Measurements from ENCODE around the gene FOXC1. TPM values are rescaled to one million over a fixed set of nuclear protein-coding genes. Genes with fewer than 3 reads are reported as not detected.
A peak's percentile ranks its signal among the peaks of the same experiment; 100 is the strongest.

The FOXC1 gene
- total and polyA plus RNA-seq, 2 of the 13 experiments (the other 11 are each of a cell fraction or from before 2014, with no cell fraction given) = 0.44 to 0.55 TPM

DNA sequence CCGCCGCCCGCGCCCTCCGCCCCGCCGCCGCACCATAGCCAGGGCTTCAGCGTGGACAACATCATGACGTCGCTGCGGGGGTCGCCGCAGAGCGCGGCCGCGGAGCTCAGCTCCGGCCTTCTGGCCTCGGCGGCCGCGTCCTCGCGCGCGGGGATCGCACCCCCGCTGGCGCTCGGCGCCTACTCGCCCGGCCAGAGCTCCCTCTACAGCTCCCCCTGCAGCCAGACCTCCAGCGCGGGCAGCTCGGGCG is 1.5 kb downstream of the FOXC1 start (continued):
- no peak for TF ChIP-seq HIC2 (CRISPR knock-in tag; IDR thresholded peaks at IDR 0.05; ENCODE audit: low read depth)
- TF ChIP-seq RAD21 (CRISPR knock-in tag; IDR thresholded peaks at IDR 0.05) = no peak
- TF ChIP-seq ZNF777 (CRISPR knock-in tag; IDR thresholded peaks at IDR 0.05) = peak; percentile 99
- TF ChIP-seq, protein P1, sequence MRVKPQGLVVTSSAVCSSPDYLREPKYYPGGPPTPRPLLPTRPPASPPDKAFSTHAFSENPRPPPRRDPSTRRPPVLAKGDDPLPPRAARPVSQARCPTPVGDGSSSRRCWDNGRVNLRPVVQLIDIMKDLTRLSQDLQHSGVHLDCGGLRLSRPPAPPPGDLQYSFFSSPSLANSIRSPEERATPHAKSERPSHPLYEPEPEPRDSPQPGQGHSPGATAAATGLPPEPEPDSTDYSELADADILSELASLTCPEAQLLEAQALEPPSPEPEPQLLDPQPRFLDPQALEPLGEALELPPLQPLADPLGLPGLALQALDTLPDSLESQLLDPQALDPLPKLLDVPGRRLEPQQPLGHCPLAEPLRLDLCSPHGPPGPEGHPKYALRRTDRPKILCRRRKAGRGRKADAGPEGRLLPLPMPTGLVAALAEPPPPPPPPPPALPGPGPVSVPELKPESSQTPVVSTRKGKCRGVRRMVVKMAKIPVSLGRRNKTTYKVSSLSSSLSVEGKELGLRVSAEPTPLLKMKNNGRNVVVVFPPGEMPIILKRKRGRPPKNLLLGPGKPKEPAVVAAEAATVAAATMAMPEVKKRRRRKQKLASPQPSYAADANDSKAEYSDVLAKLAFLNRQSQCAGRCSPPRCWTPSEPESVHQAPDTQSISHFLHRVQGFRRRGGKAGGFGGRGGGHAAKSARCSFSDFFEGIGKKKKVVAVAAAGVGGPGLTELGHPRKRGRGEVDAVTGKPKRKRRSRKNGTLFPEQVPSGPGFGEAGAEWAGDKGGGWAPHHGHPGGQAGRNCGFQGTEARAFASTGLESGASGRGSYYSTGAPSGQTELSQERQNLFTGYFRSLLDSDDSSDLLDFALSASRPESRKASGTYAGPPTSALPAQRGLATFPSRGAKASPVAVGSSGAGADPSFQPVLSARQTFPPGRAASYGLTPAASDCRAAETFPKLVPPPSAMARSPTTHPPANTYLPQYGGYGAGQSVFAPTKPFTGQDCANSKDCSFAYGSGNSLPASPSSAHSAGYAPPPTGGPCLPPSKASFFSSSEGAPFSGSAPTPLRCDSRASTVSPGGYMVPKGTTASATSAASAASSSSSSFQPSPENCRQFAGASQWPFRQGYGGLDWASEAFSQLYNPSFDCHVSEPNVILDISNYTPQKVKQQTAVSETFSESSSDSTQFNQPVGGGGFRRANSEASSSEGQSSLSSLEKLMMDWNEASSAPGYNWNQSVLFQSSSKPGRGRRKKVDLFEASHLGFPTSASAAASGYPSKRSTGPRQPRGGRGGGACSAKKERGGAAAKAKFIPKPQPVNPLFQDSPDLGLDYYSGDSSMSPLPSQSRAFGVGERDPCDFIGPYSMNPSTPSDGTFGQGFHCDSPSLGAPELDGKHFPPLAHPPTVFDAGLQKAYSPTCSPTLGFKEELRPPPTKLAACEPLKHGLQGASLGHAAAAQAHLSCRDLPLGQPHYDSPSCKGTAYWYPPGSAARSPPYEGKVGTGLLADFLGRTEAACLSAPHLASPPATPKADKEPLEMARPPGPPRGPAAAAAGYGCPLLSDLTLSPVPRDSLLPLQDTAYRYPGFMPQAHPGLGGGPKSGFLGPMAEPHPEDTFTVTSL (CRISPR knock-in tag; IDR thresholded peaks at IDR 0.05; ENCODE audit: borderline replicate concordance) = no peak
- TF ChIP-seq PTBP1 (IDR thresholded peaks at IDR 0.05; ENCODE audit: low read depth, low read length, poor library complexity, severe bottlenecking) = no peak
- no peak for TF ChIP-seq ZNF33B (CRISPR knock-in tag; IDR thresholded peaks at IDR 0.05)
- no peak for TF ChIP-seq ZNF678 (CRISPR knock-in tag; IDR thresholded peaks at IDR 0.05)
- 0 out of 2 replicates have a peak, but pooled peaks have one; percentile 22 for TF ChIP-seq ZBTB25 (CRISPR knock-in tag; IDR thresholded peaks at IDR 0.05)
- no peak for TF ChIP-seq HDAC2 (CRISPR knock-in tag; IDR thresholded peaks at IDR 0.05)
- TF ChIP-seq, protein P2, sequence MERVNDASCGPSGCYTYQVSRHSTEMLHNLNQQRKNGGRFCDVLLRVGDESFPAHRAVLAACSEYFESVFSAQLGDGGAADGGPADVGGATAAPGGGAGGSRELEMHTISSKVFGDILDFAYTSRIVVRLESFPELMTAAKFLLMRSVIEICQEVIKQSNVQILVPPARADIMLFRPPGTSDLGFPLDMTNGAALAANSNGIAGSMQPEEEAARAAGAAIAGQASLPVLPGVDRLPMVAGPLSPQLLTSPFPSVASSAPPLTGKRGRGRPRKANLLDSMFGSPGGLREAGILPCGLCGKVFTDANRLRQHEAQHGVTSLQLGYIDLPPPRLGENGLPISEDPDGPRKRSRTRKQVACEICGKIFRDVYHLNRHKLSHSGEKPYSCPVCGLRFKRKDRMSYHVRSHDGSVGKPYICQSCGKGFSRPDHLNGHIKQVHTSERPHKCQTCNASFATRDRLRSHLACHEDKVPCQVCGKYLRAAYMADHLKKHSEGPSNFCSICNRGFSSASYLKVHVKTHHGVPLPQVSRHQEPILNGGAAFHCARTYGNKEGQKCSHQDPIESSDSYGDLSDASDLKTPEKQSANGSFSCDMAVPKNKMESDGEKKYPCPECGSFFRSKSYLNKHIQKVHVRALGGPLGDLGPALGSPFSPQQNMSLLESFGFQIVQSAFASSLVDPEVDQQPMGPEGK (CRISPR knock-in tag; IDR thresholded peaks at IDR 0.05) = peak; percentile 36; the same call in 1 of the 2 replicates
- TF ChIP-seq RFXANK (CRISPR knock-in tag; IDR thresholded peaks at IDR 0.05) = no peak
- TF ChIP-seq SMYD3 (CRISPR knock-in tag; IDR thresholded peaks at IDR 0.05) = no peak
- TF ChIP-seq TFDP2 (CRISPR knock-in tag; IDR thresholded peaks at IDR 0.05) = peak; percentile 41; the same call in 1 of the 2 replicates
- no peak for TF ChIP-seq SRSF4 (IDR thresholded peaks at IDR 0.05; ENCODE audit: low read depth, low read length, poor library complexity, severe bottlenecking)
- no peak for TF ChIP-seq CREB3 (CRISPR knock-in tag; IDR thresholded peaks at IDR 0.05)
- TF ChIP-seq NCOA1 (CRISPR knock-in tag; IDR thresholded peaks at IDR 0.05) = no peak
- TF ChIP-seq PCBP2 (optimal IDR thresholded peaks at IDR 0.05; ENCODE audit: low read depth, low read length, poor library complexity, severe bottlenecking) = no peak

Measured in HepG2 (cell line).